GM19324 (cell line): Measurements from ENCODE around the gene SCAPER.
"Not testable (repeated sequence)": the region's sequence is repeated elsewhere in the genome, so short reads cannot be mapped to it uniquely, and the experiment has no call there.

Experiments used
- ATAC-seq: cut with Tn5 transposase; IDR thresholded peaks from one replicate; pipeline ENCODE4 v1.9.1; 2021; ENCODE audit warnings: mild to moderate bottlenecking, moderate library complexity; ENCODE audit not compliant: unreplicated experiment, low FRiP score

SCAPER gene

DNA sequence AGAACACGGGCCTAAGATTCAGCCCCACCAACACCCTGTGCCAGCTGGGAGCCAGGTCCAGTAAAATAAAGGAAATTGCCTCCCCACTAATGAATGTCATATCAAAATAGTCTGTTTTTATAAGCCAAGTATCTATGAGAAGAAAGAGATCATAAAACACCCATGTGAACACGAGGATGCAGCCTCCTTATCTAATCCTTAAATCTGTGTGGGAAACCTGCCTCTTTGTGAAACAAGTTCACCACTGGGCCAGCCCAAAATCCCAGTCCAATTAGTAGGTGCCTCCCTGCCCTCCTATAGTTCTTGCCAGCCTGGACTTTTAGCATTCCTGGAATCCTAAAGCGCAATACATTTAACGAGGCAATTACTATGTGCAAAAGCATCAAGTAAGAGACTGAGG lies 42.0 kb downstream of the SCAPER start:
- no peak for ATAC-seq

DNA sequence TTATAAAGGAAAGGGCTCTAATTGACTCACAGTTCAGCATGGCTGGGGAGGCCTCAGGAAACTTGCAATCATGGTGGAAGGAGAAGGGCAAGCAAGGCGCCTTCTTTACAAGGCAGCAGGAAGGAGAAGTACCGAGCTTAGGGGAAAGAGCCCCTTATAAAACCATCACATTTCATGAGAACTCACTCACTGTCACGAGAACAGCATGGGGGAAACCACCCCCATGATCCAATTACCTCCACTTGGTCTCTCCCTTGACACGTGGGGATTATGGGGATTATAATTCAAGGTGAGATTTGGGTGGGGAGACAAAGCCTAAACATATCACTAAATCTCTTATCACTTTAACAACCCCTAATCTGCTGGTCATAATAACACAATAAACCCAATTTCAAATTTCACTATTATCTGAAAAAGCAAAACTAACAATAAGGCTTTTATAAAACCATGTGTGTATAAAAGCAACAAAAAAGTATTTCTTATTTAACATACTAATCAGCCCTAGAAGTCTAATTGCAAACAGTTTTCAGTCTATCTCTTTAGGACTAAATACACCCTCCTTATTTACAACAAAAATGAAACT lies 43.2 kb downstream of the SCAPER start:
- ATAC-seq = no peak

DNA sequence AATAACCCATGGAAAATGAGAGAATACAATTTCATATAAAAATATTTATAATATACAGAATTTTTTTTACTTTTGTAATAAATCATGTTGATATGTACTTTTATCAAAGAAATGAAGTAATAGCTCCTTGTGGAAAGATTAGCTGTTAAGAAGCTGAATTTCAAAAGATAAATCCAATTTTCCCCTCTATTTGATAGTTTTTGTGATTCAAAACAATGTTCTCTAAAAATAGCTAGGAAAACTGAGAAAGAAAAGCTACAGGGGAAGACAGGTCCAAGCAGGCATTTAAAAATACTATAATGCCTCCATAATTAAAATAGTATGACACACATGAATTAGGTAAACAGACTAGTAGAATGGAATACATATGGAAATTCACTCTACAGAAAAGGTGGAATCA lies 44.9 kb downstream of the SCAPER start:
- ATAC-seq = no peak

GRCh38 chr15:76850367-76850766 lies 54.8 kb downstream of the SCAPER start:
- not testable (repeated sequence) for ATAC-seq

- no peak for ATAC-seq
Observed at GRCh38 chr15:76846782-76847181, 58.4 kb downstream of the SCAPER start.

DNA sequence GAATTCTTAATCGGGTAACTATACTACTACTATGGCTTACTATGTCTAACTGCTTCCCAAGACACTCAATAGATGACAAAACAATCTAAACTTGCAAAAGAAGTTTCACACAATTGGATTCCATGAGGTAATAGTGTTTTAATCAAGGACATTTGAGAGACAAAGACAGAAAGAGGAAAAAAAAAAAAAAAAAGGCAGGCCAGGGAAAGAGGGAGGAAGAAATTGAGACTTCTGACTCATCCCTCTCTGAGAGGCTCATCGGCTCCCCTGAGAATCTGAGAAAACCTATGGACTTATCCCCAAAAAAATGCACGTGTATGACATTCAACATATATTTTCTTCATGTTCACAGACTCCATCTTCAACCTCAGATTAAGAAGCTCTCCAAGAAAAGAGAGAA lies 61.0 kb downstream of the SCAPER start:
- no peak for ATAC-seq

- no peak for ATAC-seq
Observed at GRCh38 chr15:76843269-76843668, 61.9 kb downstream of the SCAPER start.

DNA sequence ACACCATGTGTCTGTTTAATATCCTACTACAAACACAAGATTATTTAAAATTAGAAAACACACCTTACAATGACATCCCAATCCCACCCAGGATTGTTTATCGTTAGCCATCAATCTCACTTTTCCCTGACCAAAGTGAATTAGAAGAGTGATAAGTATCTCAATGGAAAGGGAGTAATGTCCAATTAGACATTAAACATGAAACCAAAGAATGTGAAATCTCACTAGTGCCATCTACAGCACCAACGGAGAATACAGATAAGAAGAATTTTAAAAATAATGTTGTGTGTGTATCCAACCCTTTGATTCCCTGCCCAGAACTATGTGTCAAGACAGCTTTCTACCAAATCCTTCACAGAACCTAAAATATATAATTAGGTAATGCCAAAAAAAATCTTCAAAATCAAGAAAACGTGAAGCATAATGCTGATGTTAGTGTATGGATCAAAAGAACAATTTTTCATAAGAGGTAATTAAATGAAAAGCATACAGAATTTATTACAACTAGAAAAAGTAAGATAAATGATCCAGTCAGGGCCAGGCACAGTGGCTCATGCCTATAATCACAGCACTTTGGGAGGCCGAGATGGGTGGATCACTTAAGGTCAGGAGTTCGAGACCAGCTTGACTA lies 64.2 kb downstream of the SCAPER start:
- no peak for ATAC-seq

GRCh38 chr15:76839173-76839572 lies 66.0 kb downstream of the SCAPER start:
- no peak for ATAC-seq

DNA sequence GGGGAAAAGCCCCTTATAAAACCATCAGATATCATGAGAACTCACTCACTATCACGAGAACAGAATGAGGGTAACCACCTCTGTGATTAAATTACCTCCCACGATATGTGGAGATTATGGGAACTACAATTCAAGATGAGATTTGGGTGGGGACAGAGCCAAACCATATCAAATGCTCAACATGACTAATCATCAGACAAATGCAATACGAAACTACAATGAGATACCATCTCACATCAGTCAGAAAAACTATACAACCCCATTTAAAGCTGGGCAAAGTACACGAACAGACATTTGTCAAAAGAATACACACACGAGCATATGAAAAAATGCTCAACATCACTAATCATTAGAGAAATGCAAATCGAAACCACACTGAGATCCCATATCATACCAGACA lies 67.7 kb downstream of the SCAPER start:
- ATAC-seq = no peak

DNA sequence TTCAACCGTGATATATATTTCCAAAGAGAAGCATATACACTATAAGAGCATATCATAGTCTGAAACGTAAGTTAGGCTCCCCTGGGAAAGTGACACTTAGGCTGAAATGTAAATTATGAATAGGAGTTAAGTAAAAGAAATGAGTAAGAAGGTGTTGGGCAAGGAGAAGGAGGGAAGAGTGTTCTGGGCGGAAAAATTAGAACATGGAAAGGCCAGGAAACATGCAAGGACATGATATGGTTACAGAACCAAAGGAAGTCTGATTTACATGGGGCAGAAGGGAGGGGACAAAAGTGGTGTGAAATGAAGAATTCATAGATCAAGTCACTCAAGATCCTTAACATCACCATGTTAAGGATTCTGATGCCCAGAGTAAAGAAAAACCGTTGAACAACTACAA lies 75.2 kb downstream of the SCAPER start:
- no peak for ATAC-seq

- ATAC-seq = no peak
Observed at GRCh38 chr15:76823890-76824289, 81.2 kb downstream of the SCAPER start.

DNA sequence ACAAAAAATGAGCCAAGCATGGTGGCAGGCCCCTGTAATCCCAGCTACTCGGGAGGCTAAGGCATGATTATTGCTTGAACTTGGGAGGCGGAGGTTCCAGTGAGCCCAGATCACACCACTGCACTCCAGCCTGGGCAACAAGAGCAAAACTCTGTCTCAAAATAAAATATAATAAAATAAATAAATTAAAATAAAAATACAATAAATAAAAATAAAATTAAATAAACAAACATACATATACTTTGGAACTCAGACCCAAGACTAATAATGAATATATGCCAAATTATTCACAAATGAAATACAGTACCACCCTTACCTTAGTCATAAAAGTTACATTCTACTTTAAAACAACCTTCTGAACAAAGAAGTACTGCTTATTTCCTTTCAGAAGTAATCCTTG lies 81.8 kb downstream of the SCAPER start:
- ATAC-seq = no peak

GRCh38 chr15:76818926-76819325 lies 86.2 kb downstream of the SCAPER start:
- ATAC-seq = not testable (repeated sequence)

DNA sequence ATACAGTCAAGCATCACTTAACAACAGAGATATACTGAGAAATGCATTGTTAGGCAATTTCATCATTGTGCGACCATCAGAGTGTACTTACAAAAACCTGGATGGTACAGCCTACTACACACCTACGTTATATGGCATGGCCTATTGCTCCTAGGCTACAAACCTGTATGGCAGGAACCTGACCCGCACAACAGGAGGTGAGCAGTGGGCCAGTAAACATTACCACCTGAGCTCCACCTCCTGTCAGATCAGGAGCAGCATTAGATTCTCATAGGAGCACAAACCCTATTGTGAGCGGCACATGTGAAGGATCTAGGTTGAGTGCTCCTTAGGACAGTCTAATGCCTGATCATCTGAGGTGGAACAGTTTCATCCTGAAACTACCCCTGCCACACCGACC lies 89.7 kb downstream of the SCAPER start:
- ATAC-seq = no peak

- ATAC-seq = no peak
Observed at GRCh38 chr15:76812381-76812780, 92.8 kb downstream of the SCAPER start.

GRCh38 chr15:76809412-76810103 lies 95.6 kb downstream of the SCAPER start:
- no peak for ATAC-seq

- ATAC-seq = no peak
Observed at GRCh38 chr15:76803049-76803571, 102.0 kb downstream of the SCAPER start.

DNA sequence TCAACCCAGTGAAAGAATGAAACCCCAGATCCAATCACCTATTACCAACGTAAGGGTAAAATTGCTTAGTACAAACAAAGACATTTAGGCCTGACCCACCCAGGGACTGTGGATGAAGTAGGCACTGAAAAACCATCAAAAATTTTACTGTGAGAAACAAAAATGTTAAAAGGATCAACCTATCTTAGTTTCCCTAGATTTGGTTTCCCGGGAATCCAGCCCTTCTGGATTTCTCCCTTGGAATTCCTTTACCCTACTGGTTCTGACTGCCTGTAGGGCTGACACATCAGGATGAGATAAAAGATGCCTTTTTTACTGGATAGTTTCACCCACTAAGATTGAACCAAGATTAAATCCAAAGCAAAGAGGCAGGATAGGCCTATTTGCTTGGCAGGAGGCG lies 102.7 kb downstream of the SCAPER start:
- no peak for ATAC-seq

DNA sequence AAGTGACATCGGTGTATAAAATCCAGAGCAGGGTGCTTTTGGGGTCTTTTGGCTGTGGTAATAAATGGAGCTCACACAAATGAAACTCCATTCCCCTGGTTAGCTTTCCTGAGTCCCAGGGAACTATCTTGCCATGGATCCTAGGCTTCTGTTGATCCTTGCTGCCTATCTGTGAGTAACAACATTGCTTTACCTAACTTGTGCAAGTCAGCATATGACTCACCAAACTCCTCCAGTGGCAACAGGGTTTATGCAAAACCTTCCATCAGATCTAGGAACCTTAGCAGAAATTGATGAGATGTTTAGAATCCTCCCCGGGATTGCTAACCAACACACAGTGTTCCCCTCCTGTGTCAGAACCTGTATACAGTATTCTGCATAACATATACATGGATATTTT lies 105.4 kb downstream of the SCAPER start:
- ATAC-seq = no peak

DNA sequence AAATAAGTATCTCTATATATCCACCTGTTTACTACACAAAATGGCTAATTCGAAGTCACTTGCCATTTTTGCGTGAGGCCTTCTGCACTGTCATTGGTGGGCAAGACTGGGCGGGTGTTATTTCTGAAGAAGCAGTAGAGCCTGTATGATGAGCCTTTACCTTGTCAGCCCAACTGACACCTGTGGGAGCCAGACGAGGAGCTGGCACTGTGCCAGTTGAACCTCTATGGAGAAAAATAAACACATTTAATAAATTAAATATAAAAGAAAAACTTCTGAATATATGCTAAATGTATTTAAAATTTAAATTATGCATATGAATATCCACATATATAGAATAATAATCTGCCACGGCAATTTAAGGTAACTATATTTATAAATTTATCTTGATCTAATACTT lies 109.9 kb downstream of the SCAPER start:
- no peak for ATAC-seq

- no peak for ATAC-seq
Observed at GRCh38 chr15:76793162-76793561, 112.0 kb downstream of the SCAPER start.
